OCI-LY1 (cell line): ENCODE results near the gene DUSP22.

ENCODE experiments used
- H2AFZ ChIP-seq: fragments of 200-600 bp; sonication (generic), shearing (Covaris generic); 2 replicates; pipeline ENCODE4 v1.6.0; 2014; ENCODE audit warnings: antibody characterized with exemption, mild to moderate bottlenecking, low read length
- H3F3A ChIP-seq: fragments of 200-600 bp; sonication (generic), shearing (Covaris generic); 2 replicates; pipeline ENCODE4 v1.6.0; 2014; ENCODE audit warnings: mild to moderate bottlenecking, antibody characterized with exemption, low read length, moderate library complexity; ENCODE audit not compliant: insufficient read depth
- H3K27ac ChIP-seq: fragments of 200-600 bp; sonication (generic); 2 replicates; pipeline ENCODE4 v1.5.1; 2014; ENCODE audit warnings: low read length, mixed run types, mild to moderate bottlenecking, low read depth; ENCODE audit not compliant: poor library complexity, severe bottlenecking
- H3K27me3 ChIP-seq: fragments of 200-600 bp; sonication (generic); 2 replicates; pipeline ENCODE4 v1.6.0; 2014; ENCODE audit warnings: antibody characterized with exemption, mild to moderate bottlenecking, low read length, moderate library complexity; ENCODE audit not compliant: insufficient read depth
- H3K36me3 ChIP-seq: fragments of 200-600 bp; sonication (generic); 2 replicates; pipeline ENCODE4 v1.6.1; 2014; ENCODE audit warnings: mild to moderate bottlenecking, antibody characterized with exemption, low read length, moderate library complexity, mixed read lengths; ENCODE audit not compliant: insufficient read depth
- H3K4me1 ChIP-seq: fragments of 200-600 bp; sonication (generic); 2 replicates; pipeline ENCODE4 v1.5.1; 2014; ENCODE audit warnings: mild to moderate bottlenecking, low read length, moderate library complexity; ENCODE audit not compliant: insufficient read depth, severe bottlenecking
- H3K4me2 ChIP-seq: fragments of 200-600 bp; sonication (generic), shearing (Covaris generic); 2 replicates; pipeline ENCODE4 v1.6.1; 2014; ENCODE audit warnings: low read length
- H3K4me3 ChIP-seq: fragments of 200-600 bp; sonication (generic); 2 replicates; pipeline ENCODE4 v1.5.1; 2014; ENCODE audit warnings: low read length, low read depth, mild to moderate bottlenecking, mixed read lengths; ENCODE audit not compliant: poor library complexity, severe bottlenecking
- H3K79me2 ChIP-seq: fragments of 200-600 bp; shearing (Covaris generic); 2 replicates; pipeline ENCODE4 v1.6.1; 2016; ENCODE audit warnings: mixed run types, low read length, mixed read lengths; ENCODE audit not compliant: insufficient read depth
- H3K9ac ChIP-seq: fragments of 200-600 bp; sonication (generic), shearing (Covaris generic); 2 replicates; pipeline ENCODE4 v1.6.1; 2014; ENCODE audit warnings: mild to moderate bottlenecking, low read length, mixed read lengths
- H3K9me2 ChIP-seq: fragments of 200-600 bp; sonication (generic), shearing (Covaris generic); 2 replicates; pipeline ENCODE4 v1.6.1; 2014; ENCODE audit warnings: low read depth, mild to moderate bottlenecking, low read length, mixed read lengths
- H3K9me3 ChIP-seq: fragments of 200-600 bp; shearing (Covaris generic); 2 replicates; pipeline ENCODE4 v1.6.1; 2014; ENCODE audit warnings: low read length, mixed read lengths
- H4K20me1 ChIP-seq: fragments of 200-600 bp; sonication (generic), shearing (Covaris generic); 2 replicates; pipeline ENCODE4 v1.6.0; 2016; ENCODE audit warnings: mild to moderate bottlenecking, low read length; ENCODE audit not compliant: insufficient read depth
- CTCF ChIP-seq: fragments of 200-600 bp; sonication (generic), shearing (Covaris generic); IDR thresholded peaks from 2 replicates; pipeline ENCODE4 v1.5.1; 2017; ENCODE audit warnings: mild to moderate bottlenecking, antibody characterized with exemption, low read length, moderate library complexity, mixed read lengths
- EZH2 ChIP-seq: fragments of 200-600 bp; sonication (generic), shearing (Covaris generic); IDR thresholded peaks from 2 replicates; pipeline ENCODE4 v1.8.0; 2017; ENCODE audit warnings: borderline replicate concordance, mixed run types, mild to moderate bottlenecking, antibody characterized with exemption, low read length, moderate library complexity, mixed read lengths

DUSP22 gene

DNA sequence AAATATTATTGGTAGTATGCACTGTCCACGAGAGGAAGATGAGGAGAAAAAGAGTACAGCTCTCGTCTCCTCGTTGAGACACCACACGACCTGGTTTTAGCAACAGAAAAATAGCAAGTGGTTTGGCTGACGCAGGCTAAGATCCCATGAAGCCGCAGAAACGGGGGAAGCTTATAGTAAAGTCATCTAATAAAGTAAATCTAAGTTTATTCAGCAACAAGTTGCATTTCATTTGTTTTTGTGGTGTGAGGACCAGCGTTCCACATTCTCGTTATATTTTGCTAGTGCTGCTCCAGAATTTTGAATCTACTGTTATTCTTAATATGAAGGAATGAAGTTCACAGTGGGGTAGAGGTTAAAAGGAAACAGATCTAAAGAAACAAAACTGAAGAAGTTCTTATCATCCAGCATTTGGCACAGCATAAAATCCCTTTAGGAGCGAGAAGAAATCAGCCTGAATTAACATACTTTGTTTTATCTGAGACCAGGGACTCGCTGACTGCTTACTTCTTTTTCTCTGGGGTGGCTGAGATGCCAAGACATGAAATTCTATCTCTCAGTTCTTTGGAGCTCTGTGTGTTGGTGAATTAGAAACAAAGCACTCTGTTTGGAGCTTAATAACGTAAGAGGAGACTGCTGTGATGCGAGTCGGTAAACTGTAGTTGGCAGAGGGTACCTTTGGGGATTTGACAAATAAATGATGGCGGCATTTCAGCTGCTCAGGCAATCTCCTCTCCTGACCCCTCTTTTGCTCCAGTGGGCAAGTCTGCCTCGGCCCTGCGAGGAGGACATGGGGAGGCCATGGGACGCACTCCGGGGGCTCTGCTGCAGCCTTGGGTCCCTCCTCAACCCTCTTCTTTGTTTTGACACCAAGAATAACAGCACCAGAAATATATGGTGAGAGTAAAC is 74.4 kb downstream of the DUSP22 start:
- H3K9me3 ChIP-seq, result no peaks in the 10 kb centered on the region
- TF ChIP-seq CTCF, result no peak
- no peak for TF ChIP-seq EZH2
- no peaks in the 10 kb centered on the region for H3K9me2 ChIP-seq
- H3K27me3 ChIP-seq, result no peaks in the 10 kb centered on the region
- H3K27ac ChIP-seq, result peak overlapping the region; percentile 97
- H3K4me2 ChIP-seq, result peak overlapping the region; percentile 35
- peaks cover 61% of the 10 kb centered on the region for H3K4me1 ChIP-seq
- H3K9ac ChIP-seq, result peak overlapping the region; percentile 32
- H3K4me3 ChIP-seq, result no peak overlapping the region
- H3F3A ChIP-seq, result no peaks in the 10 kb centered on the region
- no peaks in the 10 kb centered on the region for H4K20me1 ChIP-seq
- peak overlapping the region; percentile 13; the same call in 1 of the 2 replicates for H2AFZ ChIP-seq
- H3K79me2 ChIP-seq, result no peaks in the 10 kb centered on the region
- no peaks in the 10 kb centered on the region for H3K36me3 ChIP-seq

DNA sequence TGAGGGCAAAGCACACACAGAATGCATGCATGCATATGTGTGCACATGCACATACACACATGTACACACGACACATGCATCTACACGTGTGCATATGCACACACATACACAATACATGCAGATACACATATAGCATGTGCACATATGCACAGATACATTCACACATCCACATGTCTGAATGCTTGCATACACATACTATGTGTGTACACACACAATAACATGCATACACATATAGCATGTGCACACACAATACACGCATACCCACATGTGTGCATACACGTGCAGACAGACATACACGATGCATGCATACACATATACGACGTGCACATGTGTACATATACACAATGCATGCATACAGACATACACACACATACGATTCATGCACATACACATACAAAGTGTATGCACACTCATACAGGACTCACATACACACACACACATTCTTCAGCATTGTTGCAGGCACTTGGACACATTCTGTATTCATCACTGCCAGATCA is 75.1 kb downstream of the DUSP22 start:
- H3K4me2 ChIP-seq, result no peak overlapping the region
- H4K20me1 ChIP-seq, result no peaks in the 10 kb centered on the region
- H3K9me2 ChIP-seq, result no peaks in the 10 kb centered on the region
- no peaks in the 10 kb centered on the region for H3F3A ChIP-seq
- H3K4me3 ChIP-seq, result no peak overlapping the region
- H3K9ac ChIP-seq, result no peak overlapping the region; the same call in 1 of the 2 replicates
- H3K4me1 ChIP-seq, result peaks cover 56% of the 10 kb centered on the region
- H2AFZ ChIP-seq, result no peak overlapping the region
- no peaks in the 10 kb centered on the region for H3K36me3 ChIP-seq
- no peak for TF ChIP-seq EZH2
- no peak for TF ChIP-seq CTCF
- peak overlapping the region; percentile 97 for H3K27ac ChIP-seq
- H3K27me3 ChIP-seq, result no peaks in the 10 kb centered on the region
- H3K79me2 ChIP-seq, result no peaks in the 10 kb centered on the region
- H3K9me3 ChIP-seq, result no peaks in the 10 kb centered on the region

DNA sequence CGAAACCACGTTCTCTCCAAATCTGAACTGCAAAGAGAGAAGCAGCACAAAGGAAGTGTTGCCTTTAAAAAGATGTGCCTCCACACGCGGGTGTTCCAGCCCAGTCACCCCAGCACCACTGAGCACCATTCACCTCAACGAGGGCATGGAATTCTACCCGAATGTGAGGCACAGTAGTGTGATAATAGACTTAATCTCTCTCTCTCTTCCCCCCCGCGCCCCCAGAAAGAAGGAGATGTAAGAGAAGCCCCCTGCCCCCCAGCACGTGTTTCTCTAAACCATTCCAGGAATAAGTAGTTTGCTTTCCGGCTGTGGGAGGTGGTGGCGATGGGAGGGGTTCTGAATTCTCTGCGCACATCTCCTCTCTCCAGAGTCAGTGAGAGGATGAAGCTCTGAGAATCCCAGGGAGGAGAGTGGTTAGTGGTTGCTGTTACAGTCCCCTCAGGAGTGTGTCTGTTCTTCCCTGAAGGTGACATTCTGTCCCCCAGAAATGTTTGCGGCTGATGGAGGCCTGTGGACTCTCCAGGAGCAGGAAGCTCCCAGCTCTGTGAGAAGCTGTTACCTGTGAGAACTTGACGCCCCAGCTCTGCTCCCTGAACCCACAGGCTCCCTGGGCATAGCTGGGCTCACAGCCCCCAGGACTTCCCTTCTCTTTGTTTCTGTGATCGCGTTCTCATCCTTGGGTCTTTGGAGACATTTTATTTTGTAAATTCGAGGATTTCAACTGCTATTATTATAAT is 75.8 kb downstream of the DUSP22 start:
- no peak overlapping the region for H2AFZ ChIP-seq
- peaks cover 63% of the 10 kb centered on the region for H3K4me1 ChIP-seq
- no peaks in the 10 kb centered on the region for H3K79me2 ChIP-seq
- H3K9me3 ChIP-seq, result no peaks in the 10 kb centered on the region
- no peaks in the 10 kb centered on the region for H3F3A ChIP-seq
- H4K20me1 ChIP-seq, result no peaks in the 10 kb centered on the region
- H3K9me2 ChIP-seq, result no peaks in the 10 kb centered on the region
- no peak overlapping the region for H3K4me3 ChIP-seq
- no peak for TF ChIP-seq EZH2
- TF ChIP-seq CTCF, result no peak
- no peak overlapping the region for H3K9ac ChIP-seq
- no peaks in the 10 kb centered on the region for H3K27me3 ChIP-seq
- no peak overlapping the region for H3K4me2 ChIP-seq
- no peak overlapping the region for H3K27ac ChIP-seq
- no peaks in the 10 kb centered on the region for H3K36me3 ChIP-seq
